CD4-positive, alpha-beta T cell treated with Interleukin-15 for 1 hour (primary cell): ENCODE results near the gene RNF10.
"Not testable (repeated sequence)": the region's sequence is repeated elsewhere in the genome, so short reads cannot be mapped to it uniquely, and the experiment has no call there.

Experiments used
- DNase-seq: peaks from one replicate; pipeline ENCODE4 v3.0.0-alpha.2; 2020

RNF10 gene

GRCh38 chr12:120581998-120582397 is 47.8 kb downstream of the RNF10 start:
- DNase-seq = no peak

DNA sequence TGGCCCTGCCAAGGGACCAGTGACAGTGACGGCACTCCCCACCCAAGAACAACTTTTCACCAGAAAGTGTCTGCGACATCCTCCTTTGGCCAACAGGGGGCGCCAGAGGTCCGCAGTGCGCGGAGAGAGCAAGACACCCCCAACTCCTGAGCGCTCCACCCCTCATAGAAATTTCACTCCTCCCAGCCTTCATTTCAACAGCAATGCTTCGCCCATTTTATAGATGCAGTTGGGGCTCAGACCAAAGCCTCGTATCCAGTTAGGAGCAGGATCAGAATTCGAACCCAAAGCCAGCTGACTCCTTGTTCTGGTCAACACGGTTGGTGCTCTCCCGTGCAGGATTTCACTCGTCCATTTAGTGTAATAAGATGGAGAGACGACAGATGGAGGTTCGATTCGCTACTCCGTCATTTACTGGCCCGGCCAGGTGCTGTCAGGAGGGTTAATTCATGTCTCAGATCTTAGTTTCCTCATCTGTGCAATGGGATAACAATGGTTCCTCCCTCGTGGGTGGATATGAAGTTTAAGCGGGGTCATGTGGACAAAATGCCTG is 49.4 kb downstream of the RNF10 start:
- DNase-seq = peak; percentile 74

GRCh38 chr12:120584343-120585149 is 50.4 kb downstream of the RNF10 start:
- DNase-seq = peak; percentile 38

DNA sequence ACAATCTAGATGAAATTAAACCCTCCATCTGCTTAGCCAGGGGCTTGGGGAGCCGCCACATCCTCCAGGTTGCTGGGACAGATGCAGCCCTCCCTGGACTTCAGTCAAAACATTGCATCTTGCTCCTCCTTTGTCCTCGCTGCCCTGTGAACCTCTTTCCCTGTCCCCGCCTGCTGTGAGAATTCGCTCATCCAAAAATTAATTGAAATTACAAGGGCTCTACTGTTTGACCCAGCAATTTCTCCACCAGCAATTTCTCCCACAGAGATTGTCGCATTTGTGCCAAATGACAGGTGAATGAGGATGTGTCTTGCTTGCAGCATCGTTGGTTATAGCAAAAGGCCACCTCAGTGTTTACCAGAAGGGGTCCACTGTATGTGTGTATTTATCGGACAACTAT is 52.0 kb downstream of the RNF10 start:
- DNase-seq = no peak

GRCh38 chr12:120586860-120587259 is 52.7 kb downstream of the RNF10 start:
- no peak for DNase-seq

- DNase-seq = no peak
These were observed 54.2 kb downstream of the RNF10 start for GRCh38 chr12:120588371-120588770.

DNA sequence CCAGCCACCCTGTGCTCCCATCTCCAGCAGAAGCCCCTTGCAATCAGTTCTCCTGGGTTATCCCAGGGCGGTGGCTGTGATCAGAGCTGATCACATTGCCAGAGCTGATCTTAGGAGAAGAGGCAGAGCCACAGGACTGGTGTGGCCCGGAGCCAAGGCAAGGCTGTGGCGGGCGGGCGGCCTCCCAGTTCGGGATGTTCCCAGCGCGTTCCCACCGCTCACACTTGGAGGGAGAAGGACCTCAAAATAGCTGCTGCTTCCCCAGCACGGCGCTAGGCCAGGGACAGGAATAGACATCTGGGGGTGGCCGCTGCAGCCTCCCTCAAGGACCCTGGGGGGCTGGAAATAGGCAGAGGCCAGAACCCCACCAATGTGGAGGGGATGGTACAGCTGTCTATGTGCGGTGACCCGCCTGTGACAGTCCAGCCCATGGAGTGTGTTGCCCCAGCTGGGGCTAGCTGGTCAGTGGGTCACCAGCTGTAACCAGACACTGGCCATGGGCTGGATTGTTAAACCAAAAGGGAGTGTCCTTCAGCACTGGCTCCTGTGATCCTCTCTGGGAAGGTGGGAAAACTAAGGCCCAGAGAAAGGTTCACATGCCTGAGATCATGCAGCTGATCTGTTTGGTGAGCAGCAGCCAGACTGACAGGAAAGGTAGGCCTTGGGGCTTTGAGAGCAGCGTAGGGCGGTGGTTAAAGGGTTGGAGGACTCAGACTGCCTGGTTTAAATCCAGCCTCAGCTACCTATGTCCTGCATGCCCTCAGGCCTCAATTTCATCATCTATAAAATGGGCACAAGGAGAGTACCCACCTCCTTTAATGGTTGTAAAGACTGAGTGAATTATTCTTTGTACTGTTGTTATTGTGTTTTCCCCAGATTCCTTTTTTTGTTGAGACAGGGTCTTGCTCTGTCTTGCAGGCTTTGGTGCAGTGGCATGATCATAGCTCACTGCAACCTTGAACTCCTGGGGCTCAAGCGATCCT is 55.1 kb downstream of the RNF10 start:
- no peak for DNase-seq

DNA sequence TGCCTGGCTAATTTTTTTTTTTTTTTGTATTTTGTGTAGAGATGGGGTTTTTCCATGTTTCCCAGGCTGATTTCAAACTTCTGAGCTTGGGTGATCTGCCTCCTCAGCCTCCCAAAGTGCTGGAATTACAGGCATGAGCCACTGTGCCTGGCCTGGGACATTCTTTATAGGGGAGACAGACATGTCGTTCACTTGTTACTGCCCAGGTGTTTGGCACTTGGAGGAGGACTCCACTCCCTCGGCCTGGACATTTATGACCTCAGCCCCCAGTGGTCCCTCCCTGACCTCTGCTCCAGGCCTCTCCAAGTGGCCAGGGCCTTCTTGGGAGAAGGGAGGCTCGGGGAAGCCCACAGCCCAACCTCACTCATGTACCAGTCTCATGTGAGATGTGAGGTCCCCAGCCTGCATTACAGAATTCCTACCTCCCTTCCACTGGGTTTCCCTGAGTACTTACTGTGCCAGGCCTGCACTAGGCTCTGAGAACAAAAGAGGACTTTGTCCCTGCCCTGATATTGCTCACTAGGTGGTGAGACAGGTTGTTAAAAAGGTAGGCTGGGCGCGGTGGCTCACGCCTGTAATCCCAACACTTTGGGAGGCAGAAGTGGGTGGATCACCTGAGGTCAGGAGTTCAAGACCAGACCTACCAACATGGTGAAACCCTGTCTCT is 56.7 kb downstream of the RNF10 start:
- DNase-seq = no peak

DNA sequence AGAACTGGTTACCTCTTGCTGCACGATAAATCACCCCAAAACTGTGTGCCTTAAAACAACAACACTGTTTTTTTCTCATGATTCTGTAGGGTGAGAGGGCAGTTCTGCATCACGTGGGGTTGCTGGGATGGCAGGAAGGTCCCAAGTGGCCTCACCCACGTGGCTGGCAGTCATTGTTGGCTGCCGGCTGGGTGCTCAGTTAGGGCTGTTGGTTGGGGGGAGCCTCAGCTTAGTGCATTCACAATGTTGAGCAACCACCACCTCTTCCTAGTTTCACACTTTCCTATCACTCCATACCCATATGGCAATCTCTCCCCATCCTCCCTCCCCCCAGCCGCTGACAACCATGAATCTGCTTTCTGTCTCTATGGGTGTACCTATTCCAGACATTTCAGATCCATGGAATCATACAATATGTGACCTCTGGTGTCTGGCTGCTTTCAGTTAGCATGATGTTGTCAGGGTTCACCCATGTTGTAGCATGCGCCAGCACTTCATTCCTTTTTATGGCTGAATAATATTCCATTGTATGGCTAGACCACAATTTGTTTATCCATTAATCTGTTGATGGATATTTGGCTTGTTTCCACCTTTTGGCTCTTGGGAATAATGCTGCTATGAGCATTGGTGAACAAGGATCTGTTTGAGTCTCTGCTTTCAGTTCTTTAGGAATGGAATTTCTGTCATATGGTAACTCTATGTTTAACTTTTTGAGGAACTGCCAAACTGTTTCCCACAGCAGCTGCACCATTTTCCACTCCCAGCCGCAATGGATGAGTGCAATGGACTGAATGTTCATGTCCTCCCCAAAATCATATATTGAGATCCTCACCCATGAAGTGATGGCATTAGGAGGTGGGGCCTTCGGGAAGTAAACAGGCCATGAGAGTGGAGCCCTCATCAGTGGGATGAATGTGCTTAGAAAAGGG is 58.2 kb downstream of the RNF10 start:
- DNase-seq = no peak

GRCh38 chr12:120596901-120597300 is 62.7 kb downstream of the RNF10 start:
- DNase-seq = no peak

DNA sequence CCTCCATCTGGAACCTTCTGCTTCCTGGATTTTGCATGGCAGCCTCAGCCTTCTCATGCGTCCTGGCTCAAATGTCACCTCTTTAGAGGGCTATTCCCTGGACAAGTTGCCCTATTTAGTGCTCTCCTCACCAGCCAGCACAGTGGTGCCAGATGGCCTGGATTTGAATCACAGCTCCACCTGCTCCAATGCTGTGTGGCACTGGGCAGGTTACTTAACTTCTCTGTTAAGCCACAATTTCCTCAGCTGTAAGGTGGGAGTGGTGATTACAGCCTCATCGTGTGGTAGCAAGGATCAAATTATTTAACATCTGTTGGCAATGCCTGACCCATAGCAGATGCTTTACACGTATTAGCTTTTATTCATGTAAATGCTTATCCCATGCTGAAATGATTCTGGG is 63.7 kb downstream of the RNF10 start:
- DNase-seq = no peak

- DNase-seq = peak; percentile 34
These were observed 64.7 kb downstream of the RNF10 start for GRCh38 chr12:120598674-120599463.

- no peak for DNase-seq
These were observed 65.8 kb downstream of the RNF10 start for GRCh38 chr12:120599672-120600552.

DNA sequence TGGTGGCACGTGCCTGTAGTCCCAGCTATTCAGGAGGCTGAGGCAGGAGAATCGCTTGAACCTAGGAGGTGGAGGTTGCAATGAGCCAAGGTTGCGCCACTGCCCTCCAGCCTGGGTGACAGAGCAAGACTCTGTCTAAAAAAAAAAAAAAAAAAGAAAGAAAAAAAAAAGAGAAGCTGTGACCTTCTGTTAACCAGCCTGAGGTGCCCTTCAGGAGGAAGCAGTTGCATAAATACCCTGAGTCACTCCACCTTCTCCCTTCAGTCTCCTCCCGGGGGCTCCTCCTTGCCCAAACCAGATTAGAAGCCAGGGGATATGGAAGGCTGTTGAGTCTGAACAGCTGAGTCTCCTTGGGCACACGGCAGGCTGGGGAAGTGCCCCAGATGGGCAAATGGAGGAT is 68.3 kb downstream of the RNF10 start:
- peak; percentile 63 for DNase-seq

- DNase-seq = no peak
These were observed 76.4 kb downstream of the RNF10 start for GRCh38 chr12:120610560-120610959.

- peak; percentile 20 for DNase-seq
These were observed 77.4 kb downstream of the RNF10 start for GRCh38 chr12:120611534-120611933.

DNA sequence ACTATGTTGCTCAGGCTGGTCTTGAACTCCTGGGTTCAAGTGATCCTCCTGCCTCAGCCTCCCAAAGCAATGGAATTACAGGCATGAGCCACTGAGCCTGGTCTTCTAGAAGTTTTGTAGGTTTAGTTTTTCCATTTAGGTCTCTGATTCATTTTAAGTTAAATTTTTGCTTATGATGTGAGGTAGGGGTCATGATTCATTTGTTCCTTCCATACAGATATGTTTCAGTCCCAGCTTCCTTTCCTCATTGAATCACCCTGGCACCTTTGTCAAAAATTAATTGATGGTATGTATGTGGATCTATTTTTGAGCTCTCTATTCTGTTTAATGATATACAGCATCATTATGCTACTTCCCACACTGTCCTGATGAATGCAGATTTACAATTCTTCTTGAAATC is 80.7 kb downstream of the RNF10 start:
- no peak for DNase-seq

DNA sequence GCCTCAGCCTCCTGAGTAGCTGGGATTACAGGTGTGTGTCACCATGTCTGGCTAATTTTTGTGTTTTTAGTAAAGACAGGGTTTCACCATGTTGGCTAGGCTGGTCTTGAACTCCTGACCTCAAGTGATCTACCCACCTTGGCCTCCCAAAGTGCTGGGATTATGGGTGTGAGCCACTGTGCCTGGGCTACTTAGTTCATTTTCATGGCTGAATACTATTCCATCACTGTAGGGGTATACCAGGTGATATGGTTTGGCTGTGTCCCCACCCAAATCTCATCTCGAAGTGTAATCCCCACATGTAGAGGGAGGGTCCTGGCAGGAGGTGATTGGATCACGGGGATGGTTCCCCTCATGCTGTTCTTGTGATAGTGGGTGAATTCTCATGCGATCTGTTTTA is 83.0 kb downstream of the RNF10 start:
- DNase-seq = not testable (repeated sequence)

GRCh38 chr12:120617767-120618166 is 83.6 kb downstream of the RNF10 start:
- not testable (repeated sequence) for DNase-seq
